HPDE6-E6E7 (cell line): ENCODE data around the gene SDF2.
"Not testable (repeated sequence)": the region's sequence is repeated elsewhere in the genome, so short reads cannot be mapped to it uniquely, and the experiment has no call there.

Experiments used
- DNase-seq: peaks from one replicate; pipeline ENCODE4 v3.0.0; 2011; ENCODE audit warnings: missing footprints; ENCODE audit errors: extremely low spot score

SDF2 gene

DNA sequence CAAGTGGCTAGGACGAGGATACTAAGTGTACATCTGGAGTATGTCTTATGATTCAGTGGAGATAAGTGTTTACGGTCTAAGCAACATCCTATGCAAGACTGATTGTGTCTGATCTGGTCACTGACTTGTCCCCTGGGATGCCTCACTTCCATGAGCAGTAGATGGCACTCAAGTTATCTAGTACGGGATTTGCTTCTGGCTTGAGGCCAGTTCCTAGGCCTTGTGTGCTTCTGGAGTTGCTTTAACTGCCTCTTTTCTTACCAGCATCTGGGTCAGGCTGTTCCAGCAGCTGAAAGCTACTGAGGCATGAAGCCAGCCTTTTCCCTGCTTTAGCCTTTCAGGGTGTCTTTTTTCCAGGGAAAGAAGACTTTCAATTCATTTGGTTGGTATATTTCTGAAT lies 23.3 kb upstream of the SDF2 start:
- no peak for DNase-seq

DNA sequence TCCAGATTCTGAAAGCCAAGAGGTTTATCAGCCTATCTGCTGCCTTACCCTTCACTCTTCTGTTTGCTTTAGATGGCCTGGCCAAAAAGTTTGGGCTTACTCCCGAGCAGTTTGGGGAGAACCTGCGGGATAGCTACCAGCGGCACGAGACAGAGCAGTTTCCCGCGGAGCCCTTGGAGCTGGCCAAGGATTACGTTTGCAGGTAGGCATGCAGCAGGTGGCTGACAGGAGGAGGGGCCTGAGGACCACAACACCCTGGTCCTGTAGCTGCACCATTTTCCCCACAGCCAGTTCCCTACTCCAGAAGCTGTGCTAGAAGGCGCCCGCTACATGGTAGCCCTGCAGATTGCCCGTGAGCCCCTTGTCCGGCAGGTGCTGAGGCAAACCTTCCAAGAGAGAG lies 20.9 kb upstream of the SDF2 start:
- no peak for DNase-seq

DNA sequence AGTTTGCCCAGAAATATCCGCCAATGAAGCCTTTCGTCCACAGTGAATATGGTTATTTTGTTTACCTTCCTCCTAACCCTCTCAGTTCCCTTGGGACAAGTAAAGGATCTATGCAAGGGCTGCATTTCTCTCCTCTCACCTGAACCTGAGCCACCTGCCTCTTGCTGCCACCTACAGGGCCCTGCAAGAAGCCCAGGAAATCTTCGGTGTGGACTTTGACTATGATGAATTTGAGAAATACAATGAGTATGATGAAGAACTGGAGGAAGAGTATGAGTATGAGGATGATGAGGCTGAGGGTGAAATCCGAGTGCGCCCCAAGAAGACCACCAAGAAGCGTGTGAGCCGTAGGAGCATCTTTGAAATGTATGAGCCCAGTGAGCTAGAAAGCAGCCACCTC lies 14.3 kb upstream of the SDF2 start:
- peak; percentile 38 for DNase-seq

DNA sequence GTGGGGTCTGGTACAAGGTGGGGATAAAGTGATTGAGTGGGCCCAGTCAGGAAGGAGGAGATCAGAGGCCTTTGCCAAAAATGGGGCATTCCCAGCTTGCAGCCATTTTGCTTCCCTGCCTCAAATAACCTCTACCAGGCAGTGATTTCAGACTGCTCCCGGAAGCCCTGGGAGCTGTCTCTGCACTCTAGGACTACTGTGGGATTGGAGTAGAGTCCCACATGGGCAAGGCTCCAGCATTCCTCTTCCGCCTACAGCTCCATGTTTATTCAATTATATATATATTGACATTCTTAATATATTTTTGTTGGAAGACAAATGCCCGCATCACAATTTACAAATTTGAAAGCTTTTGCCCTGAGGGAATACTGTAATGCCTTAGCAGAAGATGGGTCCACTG lies 13.8 kb upstream of the SDF2 start:
- no peak for DNase-seq

DNA sequence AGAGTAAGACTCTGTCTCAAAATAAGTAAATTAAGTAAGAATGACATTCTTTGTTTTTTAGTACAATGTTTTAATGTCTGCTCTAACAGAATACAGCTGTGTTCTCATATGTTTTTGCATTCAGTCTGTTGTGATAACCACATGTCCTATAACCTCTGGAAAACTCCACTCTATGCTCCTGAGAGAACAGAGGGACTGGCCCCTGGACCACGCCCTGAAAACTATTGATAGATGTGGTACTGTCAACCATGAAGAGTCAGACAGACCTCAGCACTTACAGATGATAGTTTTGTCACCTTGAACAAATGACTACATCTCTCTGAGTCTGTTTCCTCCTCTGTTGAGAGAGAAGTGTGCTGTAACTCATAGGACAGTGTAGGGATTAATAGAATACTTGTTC lies 8.2 kb upstream of the SDF2 start:
- no peak for DNase-seq

DNA sequence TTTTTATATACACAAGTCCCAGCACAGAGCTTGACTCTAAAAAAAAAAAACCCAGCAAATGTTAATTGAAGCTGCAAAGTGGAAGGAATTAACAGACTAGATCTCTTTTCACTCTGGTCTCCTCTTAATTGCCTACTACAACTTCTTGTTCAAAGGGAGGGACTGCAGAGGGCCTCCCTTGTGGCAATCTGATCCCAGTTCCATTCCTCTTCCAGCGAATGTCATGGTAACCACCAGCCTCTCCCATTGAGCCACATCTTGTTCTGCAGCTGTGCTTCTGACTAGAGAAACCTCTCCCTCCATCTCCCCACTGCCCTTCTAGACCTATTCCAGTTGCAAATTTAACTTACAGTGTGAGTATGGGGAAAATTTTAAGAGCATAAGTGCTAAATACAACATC lies 6.2 kb upstream of the SDF2 start:
- DNase-seq: no peak

DNA sequence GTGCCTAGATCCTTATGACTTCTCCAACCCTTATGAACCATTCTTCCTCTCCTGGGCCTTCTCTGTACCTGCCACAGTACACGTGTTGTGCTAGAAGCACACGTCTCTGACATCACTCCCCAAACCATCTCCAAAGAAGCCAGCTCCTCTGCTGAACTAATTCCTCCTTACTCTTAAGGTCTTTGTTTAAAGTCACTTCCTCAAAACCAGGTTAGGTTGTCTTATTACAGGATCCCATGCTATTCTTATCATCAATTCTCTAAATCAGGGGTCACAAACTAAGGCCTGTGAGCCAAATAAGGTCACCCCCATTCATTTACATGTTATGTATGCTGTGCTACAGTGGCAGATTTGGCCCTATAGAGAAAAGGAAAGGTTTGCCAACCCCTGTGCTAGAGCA lies 4.3 kb upstream of the SDF2 start:
- no peak for DNase-seq

DNA sequence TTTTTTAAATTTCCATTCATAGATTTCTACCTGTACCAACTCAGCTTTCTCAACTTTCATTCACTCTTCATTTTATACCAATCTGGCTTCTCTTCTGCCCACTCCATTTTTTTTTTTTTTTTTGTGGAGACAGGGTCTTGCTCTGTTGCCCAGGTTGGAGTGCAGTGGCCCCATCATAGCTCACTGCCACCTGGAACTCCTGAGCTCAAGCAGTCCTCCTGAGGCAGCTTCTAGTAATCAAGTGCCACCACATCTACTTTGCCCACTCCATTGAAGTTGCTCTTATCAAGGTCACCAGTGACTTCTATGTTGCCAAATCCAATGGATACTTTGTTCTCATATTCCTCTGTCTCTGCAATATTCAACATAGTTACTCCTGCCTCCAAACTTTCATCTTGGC lies 2.0 kb upstream of the SDF2 start:
- no peak for DNase-seq

DNA sequence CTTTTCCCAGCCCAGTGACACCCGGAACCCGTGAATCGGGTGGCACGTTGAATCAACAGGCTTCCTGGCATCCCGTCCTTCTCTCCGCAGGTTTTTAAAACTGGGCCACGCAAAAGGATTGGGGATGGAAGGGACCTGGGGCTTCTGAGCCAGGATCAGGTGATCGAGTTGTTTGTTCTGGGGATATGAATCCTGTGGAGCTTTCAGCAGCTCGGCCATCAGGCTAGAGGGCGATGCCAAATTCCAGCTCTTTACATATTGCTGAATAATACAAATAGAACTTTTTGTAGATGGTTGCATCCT lies 772 bp upstream of the SDF2 start:
- no peak for DNase-seq

DNA sequence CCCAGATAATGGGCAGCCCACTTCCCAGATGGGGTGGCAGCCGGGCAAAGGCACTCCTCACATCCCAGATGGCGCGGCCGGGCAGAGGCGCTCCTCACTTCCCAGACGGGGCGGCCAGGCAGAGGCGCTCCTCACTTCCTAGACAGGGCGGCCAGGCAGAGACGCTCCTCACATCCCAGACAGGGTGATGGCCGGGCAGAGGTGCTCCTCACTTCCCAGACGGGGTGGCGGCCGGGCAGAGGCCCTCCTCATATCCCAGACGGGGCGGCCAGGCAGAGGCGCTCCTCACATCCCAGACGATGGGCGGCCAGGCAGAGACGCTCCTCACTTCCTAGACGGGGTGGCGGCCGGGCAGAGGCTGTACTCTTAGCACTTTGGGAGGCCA lies 2.2 kb downstream of the SDF2 start:
- not testable (repeated sequence) for DNase-seq

DNA sequence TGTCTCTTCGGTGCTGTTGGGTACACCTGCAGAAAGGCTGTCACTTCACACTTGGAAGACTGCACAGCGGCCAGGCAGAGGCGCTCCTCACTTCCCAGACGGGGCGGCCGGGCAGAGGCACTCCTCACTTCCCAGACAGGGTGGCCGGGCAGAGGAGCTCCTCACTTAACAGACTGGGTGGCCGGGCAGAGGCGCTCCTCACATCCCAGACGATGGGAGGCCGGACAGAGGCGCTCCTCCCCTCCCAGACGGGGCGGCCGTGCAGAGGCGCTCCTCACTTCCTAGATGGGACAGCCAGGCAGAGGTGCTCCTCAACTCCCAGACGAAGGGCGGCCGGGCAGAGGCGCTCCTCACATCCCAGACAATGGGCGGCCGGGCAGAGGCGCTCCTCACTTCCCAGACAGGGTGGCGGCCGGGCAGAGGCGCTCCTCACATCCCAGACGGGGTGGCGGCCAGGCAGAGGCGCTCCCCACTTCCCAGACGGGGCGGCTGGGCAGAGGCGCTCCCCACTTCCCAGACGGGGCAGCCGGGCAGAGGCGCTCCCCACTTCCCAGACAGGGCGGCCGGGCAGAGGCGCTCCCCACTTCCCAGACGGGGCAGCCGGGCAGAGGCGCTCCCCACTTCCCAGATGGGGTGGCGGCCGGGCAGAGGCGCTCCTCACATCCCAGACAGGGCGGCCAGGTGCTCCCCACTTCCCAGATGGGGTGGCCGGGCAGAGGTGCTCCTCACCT lies 2.8 kb downstream of the SDF2 start:
- not testable (repeated sequence) for DNase-seq

DNA sequence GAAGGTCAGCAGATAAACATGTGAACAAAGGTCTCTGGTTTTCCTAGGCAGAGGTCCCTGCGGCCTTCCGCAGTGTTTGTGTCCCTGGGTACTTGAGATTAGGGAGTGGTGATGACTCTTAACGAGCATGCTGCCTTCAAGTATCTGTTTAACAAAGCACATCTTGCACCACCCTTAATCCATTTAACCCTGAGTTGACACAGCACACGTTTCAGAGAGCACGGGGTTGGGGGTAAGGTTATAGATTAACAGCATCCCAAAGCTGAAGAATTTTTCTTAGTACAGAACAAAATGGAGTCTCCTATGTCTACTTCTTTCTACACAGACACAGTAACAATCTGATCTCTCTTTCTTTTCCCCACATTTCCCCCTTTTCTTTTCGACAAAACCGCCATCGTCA lies 3.4 kb downstream of the SDF2 start:
- not testable (repeated sequence) for DNase-seq

DNA sequence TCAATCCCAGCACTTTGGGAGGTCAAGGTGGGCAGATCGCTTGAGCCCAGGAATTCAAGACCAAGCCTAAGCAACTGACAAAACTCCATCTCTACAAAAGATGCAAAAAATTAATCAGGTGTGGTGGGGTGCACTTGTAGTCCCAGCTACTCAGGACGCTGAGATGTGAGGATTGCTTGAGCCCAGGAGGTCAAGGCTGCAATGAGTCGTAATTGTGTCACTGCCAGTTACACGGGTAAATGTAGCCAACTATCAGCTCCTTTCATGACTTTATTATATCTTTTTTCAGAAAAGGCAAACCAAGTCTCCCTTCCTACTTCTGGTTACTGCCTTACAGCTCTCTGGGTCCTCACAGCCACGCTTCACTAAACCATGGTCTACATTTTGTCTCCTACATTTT lies 4.0 kb downstream of the SDF2 start:
- no peak for DNase-seq

DNA sequence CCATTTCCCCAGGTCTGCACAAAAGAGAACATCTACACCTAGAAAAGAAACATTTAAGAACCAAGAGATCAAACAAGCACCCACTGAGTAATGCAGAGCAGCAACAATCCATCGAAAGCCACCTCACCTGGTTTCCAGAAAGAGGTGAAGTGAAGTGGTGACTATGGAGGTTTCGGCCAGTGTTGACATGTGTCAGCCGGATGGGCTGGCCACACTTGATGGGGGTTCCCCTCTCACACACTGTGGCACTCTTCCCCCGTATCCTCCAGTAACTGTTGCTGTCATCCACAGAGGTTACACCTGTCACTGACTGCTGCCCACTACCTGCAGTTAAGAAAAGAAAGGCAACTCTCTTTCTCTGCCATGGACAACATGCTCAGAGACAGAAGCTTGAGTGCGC lies 6.5 kb downstream of the SDF2 start:
- no peak for DNase-seq

DNA sequence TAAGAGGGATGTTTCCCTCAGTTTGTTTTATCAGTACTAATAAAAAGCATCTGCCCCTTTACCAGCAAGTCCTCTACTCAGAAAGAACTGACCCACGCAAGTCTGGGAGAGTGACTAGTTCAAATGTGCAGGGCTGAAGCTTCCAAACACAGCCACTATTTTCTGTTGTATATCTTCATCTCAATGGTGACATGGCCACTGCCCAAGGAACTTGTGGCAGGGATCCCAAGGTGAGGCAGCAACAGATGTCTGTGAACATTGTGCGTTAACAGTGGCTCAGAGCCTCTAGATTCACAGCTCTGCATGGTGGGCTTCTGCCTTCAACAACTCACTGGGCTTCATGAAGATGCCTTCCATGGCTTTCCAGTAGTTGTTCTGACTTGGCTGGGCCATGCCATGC lies 13.0 kb downstream of the SDF2 start:
- no peak for DNase-seq

DNA sequence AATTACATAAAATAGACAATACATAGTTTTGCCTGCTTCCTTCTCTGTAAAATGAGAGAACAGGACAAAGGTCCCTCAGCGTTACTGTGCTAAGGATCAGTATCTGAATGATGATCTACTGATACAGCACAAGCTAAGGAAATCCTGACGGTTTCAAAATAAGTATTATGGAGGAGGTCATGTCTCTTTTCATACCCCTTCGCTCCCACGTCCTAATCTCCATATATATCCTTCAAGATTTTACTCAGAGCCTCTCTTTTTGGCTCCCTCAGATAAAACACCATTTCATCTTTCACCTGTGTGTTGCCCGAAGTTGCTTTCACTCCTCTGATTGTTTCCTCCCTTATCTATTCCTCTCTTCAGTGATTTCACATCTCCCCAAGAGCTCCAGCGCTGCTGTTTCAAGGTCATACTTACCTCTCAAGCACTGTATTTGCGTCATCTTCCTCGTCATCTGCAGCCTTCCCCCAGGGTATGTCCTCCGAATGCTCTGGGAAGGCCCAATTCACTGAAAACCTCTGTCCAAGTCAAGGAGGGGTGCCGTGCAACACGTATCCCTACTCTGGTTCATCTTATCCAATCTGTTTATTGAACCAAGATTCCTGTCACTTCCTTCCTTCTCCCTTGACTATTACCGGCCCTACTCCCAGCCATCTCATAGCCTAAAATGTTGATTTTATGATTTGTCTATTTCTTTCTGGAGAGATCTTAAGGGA lies 15.5 kb downstream of the SDF2 start:
- no peak for DNase-seq

DNA sequence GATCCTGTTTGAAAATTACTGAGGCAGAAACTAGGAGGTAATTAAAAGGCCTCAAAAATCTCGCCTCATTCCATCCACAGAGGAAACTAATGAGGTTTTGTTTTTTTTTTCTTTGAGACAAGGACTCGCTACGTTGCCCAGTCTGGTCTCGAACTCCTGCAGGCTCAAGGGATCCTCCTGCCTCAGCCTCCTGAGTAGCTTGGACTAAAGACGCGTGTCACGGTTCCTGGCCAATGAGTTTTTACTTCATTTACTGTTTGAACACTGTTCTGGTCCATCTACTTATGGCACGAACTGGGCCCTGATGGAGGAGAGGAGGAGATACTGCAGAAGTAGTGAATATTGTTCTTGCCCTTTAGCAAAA lies 16.1 kb downstream of the SDF2 start:
- DNase-seq: no peak

DNA sequence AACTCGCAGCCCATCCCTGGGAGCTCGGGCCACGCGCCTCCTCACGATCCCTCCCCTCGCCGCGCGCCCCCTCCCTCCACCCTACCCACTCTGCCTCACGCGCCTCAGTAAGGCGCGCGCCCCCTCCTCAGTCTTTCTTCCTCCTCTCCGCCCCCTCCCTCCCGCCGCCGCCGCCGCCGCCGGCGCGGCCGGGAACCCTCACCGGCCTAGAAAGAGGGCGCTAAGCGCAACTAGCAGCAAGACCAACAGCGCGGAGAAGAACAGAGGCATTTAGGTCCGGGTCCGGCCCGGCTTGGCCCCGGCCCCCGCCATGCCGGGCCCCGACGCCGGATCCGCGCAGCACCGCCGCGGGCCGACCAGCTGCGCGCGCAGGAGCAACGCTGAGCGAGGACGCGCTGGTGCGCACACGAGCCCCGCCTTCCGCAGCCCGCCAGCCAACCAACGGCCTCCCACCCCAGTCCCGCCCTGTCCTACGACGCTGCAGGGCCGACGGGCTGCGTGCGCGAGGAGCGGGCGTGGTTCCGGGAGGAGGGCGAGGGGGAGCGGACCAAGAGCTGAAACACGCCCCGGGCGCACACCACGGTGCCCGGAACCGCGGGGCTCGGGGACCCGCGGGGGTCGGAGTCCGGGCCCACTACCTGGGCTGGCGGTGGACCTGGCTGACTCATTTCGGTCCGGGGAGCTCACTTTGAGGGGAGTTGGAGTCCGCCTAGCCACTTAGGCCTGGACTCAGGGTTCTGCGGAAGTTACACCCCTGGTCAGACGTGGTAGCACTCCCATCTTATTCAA lies 16.7 kb downstream of the SDF2 start, which contains the start of gene BLTP2:
Gene BLTP2, minus strand, starts transcription at position 372 of the 789 bp plus-strand sequence. Its CDS starts 102 bp downstream, at position 270.
- DNase-seq: peak; percentile 98

DNA sequence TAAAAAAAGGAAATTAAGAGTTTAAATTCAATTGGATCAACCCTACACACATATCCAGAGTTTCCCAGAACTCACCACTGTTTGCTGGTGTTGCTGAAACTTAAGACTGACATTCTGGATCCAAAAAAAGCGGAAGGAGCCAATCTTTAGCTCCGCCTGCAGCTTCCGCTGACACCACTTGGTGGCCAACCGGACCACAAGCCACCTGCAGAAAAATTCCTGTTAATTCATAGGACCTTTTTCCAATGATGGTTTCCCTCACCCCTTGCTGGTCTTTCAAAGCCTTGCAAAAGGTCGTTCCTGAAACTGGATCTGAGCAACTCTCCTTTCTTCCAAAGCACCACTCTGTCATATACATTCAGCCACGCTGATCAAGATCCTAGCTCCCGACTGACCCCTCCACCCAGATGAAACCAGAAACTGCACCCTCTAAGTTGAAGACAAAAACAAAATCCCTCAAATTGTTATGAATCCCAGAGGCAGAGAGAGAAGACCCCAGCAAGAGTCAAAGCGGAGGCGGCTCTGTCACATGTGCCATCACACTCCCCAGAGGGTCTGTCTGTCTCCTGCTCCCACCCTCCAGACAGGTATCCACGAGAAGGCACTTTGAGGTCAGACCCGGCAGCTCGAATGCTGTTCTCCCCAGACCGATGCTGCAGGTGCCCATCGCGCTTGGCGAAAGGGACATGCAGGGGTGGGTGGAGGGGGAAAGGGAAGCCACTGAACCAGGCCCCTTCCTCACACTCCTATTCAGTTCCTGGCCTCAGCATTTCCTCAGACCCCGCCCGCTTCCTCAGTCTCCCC lies 17.5 kb downstream of the SDF2 start:
- DNase-seq: peak; percentile 56

DNA sequence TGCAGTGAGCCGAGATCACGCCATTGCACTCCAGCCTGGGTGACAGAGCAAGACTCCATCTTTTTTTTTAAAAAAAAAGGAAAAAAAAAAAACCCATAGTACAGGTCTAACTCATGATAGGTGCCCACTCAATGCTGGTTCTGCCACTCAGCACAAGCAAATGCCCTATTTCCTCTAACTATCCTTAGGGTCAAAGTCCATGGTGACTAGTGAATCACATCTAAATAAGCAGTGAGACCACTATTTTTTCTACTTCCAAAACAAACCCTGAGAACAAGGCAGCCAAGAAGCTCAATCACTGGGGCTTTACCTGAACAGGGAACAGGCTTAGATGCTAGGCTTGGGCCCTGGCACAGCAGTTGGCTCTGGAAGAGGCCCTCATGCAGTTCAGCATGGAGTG lies 20.1 kb downstream of the SDF2 start:
- DNase-seq: no peak

DNA sequence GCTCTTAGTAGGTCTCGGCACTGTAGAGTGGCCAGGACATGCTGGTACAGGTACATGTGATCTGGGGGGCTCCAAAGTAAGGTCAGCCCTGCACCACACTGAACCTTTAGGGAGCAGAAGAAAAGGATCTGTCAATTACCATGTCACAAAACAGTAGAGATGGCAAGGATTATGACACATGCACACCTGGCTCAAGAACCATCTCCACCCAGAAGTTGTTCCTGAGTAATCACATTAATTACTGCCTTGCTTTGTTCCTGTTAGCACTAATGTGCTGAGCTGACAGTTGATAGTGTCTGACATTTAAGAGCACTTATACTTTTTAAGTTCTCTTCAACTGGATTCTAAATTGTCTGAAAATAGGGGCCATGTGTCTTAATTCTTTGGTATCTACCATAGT lies 26.2 kb downstream of the SDF2 start:
- no peak for DNase-seq

DNA sequence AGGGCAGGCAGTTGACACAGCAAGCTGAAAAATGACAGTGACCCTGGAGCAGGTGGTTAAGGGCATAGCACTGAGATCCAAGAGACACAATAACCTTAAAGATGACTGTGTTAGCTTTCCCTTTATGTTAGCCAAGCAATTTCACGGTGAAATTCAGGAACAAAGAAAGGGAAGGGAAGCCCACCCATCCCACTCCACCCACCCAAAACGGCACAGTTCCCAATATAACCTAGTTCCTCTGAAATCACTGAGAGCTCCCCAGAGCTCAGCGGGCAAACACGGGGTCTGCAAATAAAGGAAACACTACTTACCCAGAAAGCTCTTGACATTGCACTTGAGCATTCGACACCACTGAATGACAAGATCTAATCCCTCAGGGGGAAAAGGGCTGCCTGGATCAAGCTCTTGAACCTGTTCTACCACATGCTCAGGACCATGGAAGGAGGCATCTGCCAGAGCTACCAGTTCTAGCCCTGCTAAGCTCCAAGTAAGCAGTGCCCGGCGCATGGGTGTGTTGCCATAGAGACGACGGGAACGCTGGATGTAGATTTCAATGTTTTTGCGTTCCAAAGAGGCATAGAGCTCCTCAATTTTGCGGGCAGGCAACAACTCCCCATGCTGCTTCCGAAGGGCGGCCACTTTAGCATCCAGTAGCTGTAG lies 27.4 kb downstream of the SDF2 start:
- no peak for DNase-seq
